GM20431 (cell line): ENCODE data around the gene JAK3.

ENCODE experiments used
- in situ Hi-C: fragments of 300-500 bp; cut with MseI, MboI; formaldehyde crosslinking; loops from one replicate; pipeline ENCODE4 v1.15.0; 2020; ENCODE audit warnings: low sequenced_read_pairs; ENCODE audit not compliant: unreplicated experiment

Gene JAK3

DNA sequence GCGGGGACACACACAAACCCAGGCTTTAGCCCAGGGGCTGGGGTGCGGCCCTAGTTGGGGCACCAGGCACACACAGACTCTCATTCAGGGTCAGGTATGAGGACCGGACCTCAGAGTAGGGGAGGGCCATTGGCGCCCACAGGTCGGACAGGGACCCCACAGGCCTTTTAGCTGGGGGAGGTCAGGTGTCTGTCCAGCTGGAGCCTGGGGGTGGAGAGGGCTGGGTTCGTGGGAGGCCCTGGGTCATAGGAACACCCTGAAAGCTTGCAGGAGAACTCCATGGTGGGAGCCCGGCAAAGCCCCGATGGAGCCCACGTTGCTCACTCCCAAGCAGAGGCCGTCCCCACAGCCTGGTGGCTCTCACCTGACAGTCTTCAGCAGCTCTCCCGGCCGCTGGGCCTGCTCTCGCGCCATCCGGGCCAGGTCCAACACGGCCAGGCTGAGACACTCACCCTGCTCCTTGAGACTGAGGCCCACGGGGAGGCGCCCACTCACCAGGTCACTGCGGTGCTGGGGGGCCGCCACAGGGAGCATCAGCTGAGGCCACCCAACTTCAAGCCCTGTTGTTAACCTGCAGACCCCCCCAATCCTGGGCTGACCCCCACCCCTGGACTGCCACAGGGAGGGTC is 5.0 kb downstream of the JAK3 start:
- in situ Hi-C loops, result no loop called here

DNA sequence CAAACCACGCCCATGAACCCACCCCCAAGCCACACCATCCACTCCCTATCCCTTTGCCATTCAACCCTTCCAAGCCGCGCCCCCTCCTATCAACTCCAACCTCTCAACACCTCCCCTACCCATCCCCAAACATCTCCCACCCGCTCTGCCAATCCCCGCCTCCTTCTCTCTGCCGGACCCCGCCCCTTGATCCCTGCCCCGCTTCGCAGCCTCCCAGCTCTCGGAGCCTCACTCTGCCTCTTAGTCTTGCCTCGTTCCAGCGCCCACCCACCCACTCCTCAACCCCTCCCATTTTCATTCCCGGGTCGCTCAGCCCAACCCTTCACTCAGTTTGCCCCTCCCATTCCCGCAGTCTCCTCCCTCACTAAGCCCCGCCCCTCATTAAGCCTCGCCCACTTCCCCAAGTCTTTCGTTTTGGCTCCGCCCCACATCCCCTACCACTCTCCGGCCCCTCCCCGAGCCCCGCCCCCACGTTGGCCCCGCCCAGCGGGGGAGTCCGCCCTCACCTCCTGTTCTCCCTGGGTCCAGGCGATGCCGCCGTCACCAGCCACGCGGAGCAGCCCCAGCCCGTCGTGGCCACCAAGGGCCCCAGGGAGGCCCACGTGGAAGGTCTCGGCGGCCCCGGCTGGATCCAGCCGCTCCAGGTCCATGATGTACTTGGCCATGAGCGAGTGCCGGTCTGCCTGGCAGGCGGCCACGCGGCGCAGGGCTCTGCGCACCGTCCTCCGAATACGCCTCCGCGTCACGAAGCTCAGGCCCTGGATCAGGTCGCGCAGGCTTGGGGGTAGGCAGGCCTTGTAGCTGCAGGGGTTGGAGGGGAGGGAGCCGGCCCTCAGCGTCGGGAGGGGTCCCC is 5.7 kb downstream of the JAK3 start:
- in situ Hi-C loops, result no loop called here

DNA sequence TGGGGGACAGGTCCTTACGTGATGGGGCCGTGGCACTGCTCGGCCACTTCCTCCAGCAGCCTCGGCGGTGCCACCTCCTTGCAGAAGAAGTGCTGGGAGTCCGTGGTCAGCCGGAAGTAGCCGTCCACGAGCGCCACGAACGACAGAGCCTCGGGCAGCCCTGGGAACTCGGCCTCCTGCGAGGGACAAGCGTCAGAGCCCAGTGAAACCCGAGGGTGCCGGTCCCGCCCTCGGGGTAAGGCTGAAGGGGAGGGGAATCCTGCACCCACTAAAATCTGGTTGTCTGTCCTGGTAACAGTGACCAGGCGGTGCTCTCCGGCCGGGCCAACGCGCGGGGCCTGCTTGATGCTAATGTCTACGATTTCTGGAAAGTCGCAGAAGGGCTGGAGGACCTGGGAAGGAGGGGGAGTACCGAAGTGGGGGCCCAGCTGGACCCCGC is 6.4 kb downstream of the JAK3 start:
- in situ Hi-C loops, result no loop called here

DNA sequence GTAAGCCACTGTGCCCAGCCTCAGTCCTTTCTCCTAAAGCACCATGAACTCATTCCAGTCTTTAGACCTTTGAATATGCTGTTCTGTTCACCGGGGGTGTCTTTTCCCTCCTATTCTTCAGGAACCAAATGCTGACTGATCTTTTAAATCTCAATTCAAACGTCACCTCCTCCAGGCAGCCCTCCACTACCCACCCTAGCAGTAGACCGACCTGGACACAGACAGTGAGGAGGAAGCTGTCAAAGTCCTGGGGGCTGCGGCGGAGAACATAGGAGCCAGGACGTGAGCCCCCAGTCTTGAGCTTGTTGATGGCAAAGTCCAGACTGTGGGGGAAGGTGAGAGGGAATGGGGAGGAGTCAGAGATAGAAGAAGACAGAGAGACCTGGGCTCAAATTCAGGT is 7.8 kb downstream of the JAK3 start:
- in situ Hi-C loops, result no loop called here

DNA sequence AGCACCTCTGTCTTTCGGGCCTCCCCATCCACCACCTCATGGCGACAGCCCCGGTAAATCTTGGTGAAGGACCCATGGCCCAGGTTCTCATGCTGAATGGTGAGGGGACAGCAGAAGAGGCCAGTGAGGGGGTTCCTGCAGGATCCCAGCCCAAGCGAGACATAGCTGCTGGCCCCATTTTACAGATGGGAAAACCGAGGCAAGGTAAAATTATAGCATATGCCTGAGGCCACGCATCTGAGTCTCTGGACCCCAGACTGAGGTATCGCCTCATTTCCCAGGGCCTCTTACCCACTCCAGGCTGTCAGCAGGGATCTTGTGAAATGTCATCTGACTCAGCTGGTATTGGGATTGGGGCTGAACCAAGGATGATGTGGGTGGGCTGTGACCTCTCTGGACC is 9.8 kb downstream of the JAK3 start:
- in situ Hi-C loops, result no loop called here

DNA sequence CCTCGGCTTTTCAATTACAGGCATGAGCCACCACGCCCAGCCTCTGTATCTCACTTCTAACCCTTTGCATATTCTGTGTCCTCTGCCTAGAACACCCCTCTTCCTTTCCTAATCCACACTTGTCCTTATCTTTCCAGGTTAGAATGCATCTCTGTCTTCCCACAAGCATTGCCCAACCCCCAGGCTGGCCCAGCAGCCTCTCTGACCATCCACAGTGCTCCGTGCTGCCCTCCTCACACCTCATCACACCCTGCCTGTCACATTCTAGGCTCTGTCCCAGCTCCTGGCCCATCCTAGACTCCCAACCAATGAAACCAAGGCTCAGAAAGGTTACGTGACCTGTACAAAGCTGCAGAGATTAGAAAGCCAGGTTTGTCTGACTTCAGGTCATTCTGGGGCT is 11.3 kb downstream of the JAK3 start:
- in situ Hi-C loops, result no loop called here

DNA sequence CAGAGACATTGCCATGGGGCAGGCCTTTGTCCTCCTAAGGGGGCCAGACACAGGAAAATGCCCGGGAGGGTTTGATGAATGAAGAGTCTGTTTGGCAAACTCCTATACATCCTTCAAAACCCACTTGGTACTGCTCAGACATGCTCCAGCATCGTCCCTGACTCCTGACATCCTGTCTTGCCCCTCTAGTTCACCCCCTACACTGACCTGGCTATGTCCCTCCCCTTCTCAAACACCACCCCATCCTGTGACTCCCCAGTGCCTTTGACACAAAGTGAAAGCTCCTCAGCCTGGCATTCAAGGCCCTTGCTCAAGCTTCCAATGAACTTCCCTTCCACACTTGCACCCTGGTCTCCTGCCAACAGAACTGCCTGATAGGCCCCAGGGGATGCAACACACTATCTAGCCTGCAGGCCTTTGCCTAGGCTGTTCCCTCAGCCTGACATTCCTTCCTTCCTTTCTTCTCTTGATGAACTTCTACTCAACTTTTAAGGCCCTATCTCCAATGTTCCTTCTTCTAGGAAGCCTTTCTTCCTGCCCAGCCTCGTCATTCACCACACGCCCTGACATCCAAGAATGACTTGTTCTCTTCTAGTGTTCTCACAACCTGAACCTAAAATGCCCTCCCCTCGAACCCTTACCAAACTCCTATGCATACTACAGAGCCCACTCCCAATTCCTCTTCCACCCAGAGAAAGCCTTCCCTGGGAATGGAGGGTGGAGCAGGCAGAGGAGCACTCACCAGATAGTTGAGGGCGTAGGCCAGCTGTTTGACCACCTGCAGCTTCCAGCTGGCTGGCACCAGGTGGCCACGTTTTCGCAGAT is 12.4 kb downstream of the JAK3 start:
- in situ Hi-C loops, result no loop called here

DNA sequence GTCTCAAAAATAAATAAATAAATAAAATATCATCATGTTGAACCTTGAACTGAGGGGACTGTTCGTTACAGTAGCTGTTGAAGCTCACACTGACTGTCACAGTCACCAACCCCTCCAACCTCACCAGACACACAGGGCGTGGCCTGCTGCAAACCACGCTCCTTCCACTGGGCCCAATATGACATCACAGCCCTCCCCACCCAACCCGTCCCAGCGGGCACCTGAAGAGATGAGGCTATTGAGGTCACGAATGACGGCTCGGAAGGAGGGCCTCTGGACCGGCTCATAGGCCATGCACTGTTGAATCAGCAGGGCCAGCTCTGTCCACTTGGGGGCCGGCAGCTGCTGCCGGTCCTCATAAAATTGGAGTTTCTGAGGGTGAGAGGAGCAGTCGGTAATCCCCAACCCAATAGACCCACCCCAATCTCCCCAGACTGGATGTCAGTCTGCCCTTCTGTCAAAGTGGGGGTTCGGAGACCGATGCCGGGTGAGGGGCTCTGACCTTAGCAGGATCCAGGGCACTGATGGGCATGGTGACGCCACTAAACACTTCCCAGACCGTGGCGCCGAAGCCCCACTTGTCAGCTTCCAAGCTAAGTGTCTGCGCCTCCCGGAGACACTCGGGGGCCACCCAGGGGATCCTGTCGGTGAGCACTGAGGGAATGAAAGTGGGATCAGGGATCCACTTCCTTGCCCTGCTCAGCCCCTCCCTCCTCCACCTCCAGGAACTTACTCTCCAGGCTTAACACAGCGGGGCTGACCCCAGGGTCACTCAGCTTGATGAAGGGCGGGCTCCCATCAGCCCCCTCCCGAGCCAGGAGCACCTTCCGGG is 13.2 kb downstream of the JAK3 start:
- in situ Hi-C loops, result no loop called here

DNA sequence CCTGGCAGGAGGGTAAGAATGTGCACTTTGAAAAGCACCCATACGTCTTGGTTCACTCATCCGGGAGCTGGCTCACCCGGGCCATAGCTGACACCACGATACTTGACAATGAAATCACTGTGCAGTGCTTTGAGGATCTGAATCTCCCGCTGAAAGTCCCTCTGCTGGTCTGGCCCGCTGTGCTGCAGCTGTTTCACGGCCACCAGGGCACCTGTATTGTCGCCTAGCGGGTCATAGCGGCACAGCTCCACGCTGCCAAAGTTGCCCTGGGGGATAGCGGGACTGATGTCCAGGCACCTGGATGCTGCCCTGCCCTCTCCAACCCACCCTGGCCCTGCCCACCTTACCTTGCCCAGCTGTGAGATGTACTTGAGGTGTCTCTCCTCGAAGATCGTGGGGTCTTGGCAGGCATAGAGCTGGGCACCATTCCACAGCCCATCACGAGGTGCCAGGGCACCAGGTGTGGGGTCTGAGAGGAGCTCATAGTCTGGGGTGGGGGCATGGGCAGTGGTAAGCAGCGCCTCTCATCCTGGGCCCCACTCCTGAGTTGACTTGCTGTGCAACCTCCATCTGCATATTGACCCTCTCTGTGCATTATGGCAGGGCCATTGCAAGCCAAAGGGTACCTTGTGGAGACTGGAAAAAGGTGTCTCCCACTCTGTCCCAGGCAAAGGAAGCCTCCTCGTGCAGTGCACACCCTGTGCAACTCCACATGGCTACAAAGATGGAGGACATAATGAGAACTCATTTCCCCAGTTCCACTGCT is 15.2 kb downstream of the JAK3 start:
- in situ Hi-C loops, result no loop called here

DNA sequence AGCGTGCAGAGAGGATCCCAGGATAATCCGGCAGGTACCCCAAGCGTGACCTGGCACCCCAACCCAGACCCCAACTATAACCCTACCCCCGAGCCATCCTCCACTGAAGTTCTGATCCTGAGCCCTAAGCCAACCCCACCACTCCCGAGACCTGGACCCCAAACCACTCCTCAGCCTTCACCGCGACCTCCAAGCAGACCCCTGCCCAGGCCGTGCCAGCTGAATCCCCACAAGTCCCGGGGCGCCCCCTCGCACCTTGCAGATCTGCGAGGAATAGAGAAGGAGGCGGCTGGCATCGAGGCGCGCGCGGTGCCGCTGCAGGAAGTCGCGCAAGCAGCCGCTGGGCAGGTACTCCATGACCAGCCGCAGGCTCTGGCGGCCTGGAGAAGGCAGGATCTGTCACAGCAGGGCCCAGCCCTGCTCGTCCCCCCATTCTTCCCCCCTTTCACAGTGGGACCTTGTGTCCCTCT is 16.3 kb downstream of the JAK3 start:
- in situ Hi-C loops, result no loop called here

DNA sequence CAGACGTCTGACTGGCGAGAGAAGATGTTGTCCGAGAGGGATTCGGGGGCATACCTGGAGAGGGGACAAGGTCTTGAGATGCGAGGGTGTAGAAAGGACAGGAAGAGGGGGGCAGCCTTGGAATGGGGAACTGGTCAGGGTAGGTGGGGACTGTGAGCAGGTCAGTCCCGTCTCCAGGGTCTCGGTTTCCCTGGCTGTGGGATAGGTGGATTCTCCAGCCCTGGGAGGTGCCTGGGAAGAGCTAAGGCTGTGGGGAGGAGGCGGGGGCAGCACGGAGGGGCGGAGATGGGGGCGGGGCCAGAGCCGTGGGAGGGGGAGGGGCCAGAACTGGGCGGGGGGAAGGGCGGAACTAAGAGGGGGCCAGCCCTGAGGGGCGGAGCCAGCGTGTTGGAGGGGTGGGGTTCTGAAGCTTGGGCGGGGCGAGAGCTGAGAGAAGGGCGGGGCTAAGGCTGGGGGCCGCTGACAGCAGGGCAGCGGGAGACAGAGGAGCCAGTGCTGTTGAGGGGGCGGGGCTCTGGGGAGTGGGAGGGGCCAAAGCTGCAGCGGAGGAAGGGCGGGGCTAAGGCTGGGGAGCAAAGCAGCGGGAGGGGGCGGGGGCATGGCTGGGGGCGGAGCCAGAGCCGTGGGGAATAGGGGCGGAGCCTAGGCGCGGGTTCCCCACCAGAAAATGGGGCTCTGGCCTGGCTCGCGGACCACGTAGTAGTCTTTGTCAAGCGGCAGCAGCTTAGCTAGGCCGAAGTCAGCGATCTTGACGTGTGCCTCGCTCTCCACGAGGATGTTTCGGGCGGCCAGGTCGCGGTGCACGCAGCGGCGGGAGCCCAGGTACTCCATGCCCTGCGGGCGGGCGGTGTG is 17.0 kb downstream of the JAK3 start:
- in situ Hi-C loops, result no loop called here

DNA sequence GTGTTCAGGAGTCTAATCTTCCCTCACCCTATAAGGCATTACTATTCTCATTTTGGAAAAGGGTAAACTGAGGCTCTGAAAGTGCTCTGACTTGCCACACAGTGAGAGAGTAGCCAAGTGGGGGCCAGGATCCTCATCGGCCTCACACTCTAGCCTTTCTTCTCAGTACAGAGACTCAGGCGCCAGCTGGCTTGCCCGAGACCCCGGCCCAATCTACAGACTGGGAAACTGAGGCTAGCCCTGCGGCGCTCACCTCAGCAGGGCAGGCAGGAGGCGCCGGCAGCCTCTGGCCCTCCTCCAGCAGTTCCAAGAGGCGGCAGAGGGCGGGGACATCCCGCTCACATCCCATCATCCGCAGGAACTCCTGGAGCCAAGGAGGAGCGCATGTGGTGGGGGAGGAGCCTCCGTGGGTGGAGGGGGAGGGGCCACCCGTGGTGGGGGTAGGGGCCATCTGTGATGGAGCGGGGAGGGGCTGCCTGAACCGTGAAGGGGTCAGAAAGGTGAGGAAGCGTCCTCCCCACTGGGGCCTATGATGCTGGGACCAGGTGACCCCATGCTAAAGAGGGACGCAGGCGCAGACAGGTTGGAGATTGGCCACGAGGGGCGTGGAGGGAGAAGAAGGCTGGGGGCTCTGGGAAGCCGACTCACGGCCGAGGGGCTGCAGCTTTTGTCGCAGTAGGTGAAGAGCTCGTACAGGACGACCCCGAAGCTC is 17.8 kb downstream of the JAK3 start:
- in situ Hi-C loops, result no loop called here

DNA sequence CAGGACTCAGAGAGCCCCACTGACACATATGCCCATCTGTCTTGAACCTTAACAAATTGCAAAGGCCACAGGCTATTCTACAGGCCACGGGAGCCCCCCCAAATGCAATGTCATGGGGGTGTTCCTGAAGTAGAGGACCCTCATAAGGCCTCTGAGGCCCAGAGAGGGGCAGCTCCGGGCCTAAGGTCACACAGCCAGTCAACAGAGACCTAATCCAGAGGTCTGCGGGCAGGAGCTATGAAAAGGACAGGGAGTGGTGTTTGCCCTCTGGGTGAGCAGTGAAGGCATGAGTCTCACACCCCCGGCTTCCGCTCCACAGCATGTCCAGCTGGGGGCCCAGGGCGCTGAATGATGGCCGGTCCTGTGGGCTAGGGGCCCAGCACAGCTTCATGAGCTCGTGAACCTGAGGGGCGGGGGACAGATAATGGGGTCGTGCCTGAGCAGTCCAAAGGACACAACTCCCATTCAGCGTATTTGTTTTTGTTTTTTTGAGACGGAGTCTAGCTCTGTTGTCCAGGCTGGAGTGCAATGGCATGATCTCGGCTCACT is 21.2 kb downstream of the JAK3 start:
- in situ Hi-C loops, result no loop called here

DNA sequence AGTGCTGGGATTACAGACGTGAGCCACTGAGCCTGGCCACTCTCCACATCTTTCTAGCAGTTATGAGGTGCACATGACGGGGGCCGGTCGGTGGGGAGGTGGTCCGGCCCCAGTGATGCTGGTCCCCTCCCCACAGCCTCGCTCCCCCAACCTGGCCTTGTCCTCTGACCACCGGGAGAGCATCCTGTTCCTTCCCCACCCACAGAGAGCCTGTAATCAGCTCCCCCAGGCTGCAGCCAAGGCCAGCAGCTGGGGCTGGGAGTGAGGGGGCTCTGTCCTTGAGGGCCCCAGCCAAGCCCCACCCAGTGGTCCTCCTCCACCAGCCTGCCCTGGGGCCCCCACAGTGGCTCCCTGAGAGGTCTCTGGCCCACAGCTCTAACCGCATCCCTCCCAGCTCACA is 23.4 kb downstream of the JAK3 start:
- in situ Hi-C loops, result no loop called here

DNA sequence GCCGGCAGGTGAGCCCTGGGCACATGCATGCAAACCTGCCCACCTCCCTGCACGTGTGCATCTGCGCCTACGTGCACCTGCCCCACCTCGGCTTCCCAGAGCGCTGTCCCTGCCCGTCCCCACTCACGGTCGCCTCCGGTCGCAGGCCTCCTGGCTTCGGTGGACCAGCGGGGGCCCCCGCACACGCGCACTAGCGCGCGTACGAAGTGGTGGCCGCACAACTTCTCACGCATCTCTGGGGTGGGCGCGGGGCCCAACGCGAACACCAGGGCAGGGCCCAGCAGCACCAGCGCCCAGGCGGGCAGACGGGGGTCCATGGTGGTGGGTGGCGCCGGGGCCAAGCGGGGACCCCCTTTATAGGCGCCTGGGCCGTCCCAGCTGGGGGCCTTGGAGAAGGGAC is 26.6 kb downstream of the JAK3 start, which contains the start of gene INSL3:
INSL3 (minus strand) TSS at position 330 of the 400 bp plus-strand sequence; CDS start at position 317, 13 bp downstream.
- in situ Hi-C loops, result no loop called here

DNA sequence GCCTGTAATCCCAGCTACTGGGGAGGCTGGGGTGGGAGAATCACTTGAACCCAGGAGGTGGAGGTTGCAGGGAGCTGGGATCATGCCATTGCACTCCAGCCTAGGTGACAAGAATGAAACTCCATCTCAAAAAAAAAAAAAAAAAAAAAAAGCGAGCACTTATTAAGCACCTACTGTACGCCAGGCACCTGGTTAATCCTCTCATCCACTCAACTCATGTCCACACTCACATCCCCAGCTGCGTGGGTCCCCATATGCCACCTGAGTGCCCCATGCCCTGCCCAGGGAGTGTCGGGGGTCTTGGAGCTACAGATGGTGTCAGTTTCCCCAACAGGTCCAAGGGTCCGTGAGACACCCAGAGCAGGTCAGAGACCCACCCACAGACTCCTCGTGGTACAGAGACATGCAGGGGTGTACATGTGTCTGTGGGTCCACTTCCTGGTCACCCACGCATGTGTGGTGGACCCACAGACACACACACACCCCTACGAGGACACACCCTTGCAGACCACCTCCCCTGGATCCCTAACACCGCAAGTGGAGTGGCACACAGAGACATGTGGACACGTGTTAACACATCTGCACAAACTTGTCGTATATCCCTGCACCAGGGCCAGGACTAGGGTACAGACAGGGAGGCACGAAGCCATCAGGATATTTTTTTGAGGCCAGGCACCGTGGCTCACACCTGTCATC is 30.0 kb downstream of the JAK3 start:
- in situ Hi-C loops, result no loop called here

DNA sequence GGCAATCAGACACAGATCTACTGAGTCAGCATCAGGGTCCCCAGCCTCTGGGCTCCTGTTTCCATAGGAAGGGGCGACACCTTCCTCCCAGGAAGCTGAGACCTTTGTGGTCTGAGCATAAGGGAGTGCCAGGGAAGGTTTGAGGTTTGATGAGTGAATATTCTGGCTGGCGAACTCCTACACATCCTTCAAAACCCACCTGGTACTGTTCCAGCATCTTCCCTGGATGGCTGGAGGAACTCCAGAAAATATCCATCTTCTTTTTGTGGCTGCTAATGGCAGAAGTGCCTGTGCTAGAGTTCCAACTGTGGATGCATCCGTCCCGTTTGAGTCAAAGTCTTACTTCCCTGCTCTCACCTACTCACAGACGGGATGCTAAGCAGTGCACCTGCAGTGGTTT is 35.7 kb downstream of the JAK3 start:
- in situ Hi-C loops, result no loop called here
